Sigmoid colon (tissue), 7 donors: ENCODE measurements around the gene CTAGE4. TPM values are rescaled to one million over a fixed set of nuclear protein-coding genes. Genes with fewer than 3 reads are reported as not detected.
"Not testable (repeated sequence)": the region's sequence is repeated elsewhere in the genome, so short reads cannot be mapped to it uniquely, and the experiment has no call there.

Source experiments
- DNase-seq: peaks from one replicate; pipeline ENCODE4 v3.0.0-alpha.2; 2019
- H3K27ac ChIP-seq, 4 donors: fragments of 200-600 bp; sonication (generic); one replicate each; pipeline ENCODE4 v1.5.1; 2016 to 2019; ENCODE audit warnings: mild to moderate bottlenecking in 1 of 4
- H3K27me3 ChIP-seq, 3 donors: fragments of 200-600 bp; sonication (generic); one replicate each; pipeline ENCODE4 v1.5.1; 2019; ENCODE audit warnings: mild to moderate bottlenecking in 1 of 3
- H3K36me3 ChIP-seq, 4 donors: fragments of 200-600 bp; sonication (generic); one replicate each; pipeline ENCODE4 v1.5.1; 2016 to 2019
- H3K4me1 ChIP-seq, 4 donors: fragments of 200-600 bp; sonication (generic); one replicate each; pipeline ENCODE4 v1.5.1; 2017 to 2019
- H3K4me3 ChIP-seq, 4 donors: fragments of 200-600 bp; sonication (generic); one replicate each; pipeline ENCODE4 v1.5.1; 2017 to 2019; ENCODE audit warnings: mild to moderate bottlenecking in 2 of 4, moderate library complexity in 1 of 4
- H3K9me3 ChIP-seq, 4 donors: fragments of 200-600 bp in 3 of 4; sonication (generic) in 3 of 4; one replicate each; pipeline versions ENCODE4 v1.5.1 to v1.6.1; 2013 to 2019
- WGBS, 2 donors: extraction: QIAGEN DNeasy Blood & Tissue Kit; methylation state at CpG; one replicate each; pipeline ENCODE4 v1.1.7; 2013; 5-methylcytosine and 5-hydroxymethylcytosine counted together
- intact Hi-C: fragments of 100-400 bp; cut with DNase I; formaldehyde crosslinking; loops from one replicate; pipeline ENCODE4 v1.15.1; 2023
- polyA plus RNA-seq, 3 donors: library from polyadenylated mRNA; stranded (reverse); fragments of 200-250 nt; gene quantifications; one replicate each; pipeline ENCODE4 v1.2.3, GENCODE V29; 2013
- total RNA-seq, 4 donors: library from RNA; depleted of rRNA; stranded (reverse); fragments of >200 nt; gene quantifications; one replicate each; pipeline ENCODE4 v1.1.0, GENCODE V29; 2016
- TF ChIP-seq, protein P1 (sequence below), 4 experiments: fragments of 450-650 bp in 3 of 4; fragments of 200-600 bp in 1 of 4; IDR thresholded peaks; one replicate each; pipeline ENCODE4 v1.5.1; 2016 to 2019; ENCODE audit warnings: antibody characterized with exemption in 4 of 4, mild to moderate bottlenecking in 3 of 4, moderate library complexity in 2 of 4
- donor health status: healthy with polysubstance abuse.
- donor health status: Bipolar disorder and iron deficiency.
- donor health status: healthy.

CTAGE4 gene
- total and polyA plus RNA-seq, 7 donors: 0.49 to 3.0 (median 1.7) TPM

DNA sequence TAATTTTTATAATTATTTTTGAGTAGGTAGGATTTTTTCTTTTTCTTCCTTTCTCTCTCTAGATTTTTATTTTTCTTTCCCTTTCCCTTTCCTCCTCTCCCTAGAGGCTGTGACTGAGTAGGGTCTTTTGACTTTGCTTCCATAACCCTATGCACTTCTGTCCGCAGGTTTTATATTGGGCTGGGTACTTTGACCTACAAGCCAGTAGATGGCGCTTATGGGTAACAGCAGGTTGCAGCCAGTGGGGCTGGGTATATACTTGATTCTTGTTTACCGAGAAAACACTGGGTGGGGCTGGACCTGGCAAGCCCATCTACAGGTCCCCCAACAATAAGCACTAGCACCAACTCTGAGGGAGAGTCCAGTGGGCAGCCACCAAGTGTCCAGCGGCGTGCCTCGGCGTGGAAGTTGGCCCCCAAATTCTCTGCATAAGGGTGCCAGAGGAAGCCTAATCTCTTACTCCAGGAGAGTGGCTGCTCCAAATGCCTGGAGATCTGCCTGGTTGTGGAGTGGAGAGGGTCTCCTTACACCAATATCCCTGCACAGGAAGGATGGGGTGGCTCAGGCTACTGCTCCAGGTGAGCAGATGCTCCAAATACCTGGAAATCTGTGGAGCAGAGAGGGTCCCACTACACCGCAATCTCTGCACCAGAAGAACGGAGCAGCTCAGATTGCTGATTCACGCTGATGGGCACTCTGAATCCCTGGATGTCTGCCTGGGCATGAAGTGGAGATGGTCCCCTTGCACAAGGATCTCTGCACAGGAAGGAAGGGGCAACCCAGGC is 4.7 kb upstream of the CTAGE4 start:
- DNase-seq, H3K27me3 ChIP-seq, H3K4me1 ChIP-seq, H3K36me3 ChIP-seq, intact Hi-C loops, H3K4me3 ChIP-seq, H3K27ac ChIP-seq, H3K9me3 ChIP-seq: not testable (repeated sequence)
- WGBS, 2 donors: 55 to 58% methylated on average over 10 of the region's 10 CpGs
- TF ChIP-seq, protein P1, sequence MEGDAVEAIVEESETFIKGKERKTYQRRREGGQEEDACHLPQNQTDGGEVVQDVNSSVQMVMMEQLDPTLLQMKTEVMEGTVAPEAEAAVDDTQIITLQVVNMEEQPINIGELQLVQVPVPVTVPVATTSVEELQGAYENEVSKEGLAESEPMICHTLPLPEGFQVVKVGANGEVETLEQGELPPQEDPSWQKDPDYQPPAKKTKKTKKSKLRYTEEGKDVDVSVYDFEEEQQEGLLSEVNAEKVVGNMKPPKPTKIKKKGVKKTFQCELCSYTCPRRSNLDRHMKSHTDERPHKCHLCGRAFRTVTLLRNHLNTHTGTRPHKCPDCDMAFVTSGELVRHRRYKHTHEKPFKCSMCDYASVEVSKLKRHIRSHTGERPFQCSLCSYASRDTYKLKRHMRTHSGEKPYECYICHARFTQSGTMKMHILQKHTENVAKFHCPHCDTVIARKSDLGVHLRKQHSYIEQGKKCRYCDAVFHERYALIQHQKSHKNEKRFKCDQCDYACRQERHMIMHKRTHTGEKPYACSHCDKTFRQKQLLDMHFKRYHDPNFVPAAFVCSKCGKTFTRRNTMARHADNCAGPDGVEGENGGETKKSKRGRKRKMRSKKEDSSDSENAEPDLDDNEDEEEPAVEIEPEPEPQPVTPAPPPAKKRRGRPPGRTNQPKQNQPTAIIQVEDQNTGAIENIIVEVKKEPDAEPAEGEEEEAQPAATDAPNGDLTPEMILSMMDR (IDR thresholded peaks at IDR 0.05): peak in 3 of 4 experiments; percentile 22 to 36 (median 24)

DNA sequence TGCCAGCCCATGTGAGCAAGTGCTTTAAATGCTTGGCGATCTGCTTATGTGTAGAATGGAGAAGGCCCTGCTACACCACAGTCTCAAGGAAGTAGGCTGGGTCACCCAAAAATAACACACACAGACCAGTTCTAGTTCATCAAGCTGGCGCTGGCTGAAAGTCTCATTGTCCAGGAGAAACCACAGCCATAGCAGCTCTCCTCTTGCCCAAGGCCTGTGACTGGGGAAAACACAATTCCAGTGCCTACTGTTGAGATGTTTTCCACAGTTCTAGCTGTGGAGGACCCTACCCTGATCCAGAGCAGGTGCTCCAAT is 4.1 kb upstream of the CTAGE4 start:
- H3K4me1 ChIP-seq, H3K27me3 ChIP-seq, DNase-seq, H3K27ac ChIP-seq, H3K4me3 ChIP-seq, H3K9me3 ChIP-seq, intact Hi-C loops, H3K36me3 ChIP-seq: not testable (repeated sequence)
- 56 to 88% methylated on average over 1 of the region's 2 CpGs for WGBS, 2 donors

DNA sequence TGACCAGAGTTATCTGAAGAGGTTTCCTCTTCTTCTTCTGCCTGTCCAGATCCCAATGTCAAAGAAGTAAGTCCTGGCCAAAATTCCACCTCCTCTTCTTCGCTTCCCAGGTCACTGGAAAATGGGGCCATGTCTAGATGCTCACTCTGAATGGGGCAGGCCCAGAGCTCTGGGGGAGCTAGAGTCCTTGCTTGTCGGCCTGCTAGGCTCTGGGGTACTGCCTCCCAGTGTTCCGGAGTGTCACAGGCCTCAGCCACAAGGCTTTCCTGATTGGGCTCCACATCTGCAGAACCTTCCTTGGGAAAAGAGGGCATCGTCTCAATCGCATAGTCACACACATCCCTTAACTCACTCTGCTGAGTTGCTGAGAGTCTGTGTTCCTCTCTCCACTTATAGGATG is 4.6 kb downstream of the CTAGE4 start:
- H3K27me3 ChIP-seq, DNase-seq, H3K9me3 ChIP-seq, H3K27ac ChIP-seq, intact Hi-C loops, H3K4me1 ChIP-seq, H3K36me3 ChIP-seq, H3K4me3 ChIP-seq: not testable (repeated sequence)
- no CpG with 5 or more reads among the region's 5 CpGs for WGBS, 2 donors

DNA sequence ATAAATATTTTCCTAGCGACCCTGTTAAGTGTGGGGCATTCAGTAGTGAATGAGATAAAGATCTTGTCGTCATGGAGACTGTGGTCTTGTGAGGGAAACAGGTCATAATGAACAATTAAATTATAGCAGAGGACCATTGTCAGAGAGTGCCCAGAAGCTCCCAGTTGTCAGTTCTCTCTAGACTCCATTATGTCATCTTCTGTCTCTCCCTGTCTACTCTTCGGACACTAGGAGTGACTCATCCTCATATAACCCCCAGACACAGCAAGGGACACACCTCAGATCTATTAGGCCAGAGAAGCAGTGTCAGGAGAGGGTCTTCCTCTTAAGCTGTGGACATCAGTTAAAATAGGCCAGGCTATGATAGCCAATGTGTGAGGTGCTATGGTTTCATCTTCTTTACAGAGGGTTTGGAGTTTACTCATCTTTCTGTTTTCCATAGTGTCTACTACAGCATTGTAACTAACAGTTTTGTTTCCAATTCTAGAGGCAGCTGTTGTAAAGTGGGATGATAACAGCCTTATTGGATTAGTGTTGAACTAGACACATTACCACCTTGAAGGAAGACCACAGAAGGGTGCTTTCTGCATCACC is 5.4 kb downstream of the CTAGE4 start:
- intact Hi-C loops, DNase-seq, H3K27ac ChIP-seq, H3K9me3 ChIP-seq, H3K36me3 ChIP-seq, H3K27me3 ChIP-seq, H3K4me1 ChIP-seq, H3K4me3 ChIP-seq: not testable (repeated sequence)
- no CpG with 5 or more reads among the region's 3 CpGs for WGBS, 2 donors

DNA sequence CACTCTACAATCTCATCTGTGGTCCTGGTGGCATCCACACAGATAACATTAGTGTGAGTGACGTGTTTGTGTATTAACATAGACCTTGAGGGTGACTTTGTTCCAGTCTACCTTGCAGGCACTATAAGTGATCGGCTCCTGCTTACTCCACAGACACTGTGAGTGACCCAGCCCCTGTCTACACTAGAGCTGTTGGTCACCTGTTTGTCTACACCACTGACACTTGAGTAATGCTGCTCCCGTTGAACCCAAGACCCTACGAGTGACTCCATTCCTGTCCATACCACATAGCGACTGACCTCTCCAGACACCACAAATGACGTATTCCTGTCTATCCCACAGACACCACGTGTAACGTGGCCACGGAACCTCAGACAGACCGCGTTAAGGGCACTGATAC is 10.5 kb downstream of the CTAGE4 start:
- H3K27me3 ChIP-seq, intact Hi-C loops: not testable (repeated sequence)

DNA sequence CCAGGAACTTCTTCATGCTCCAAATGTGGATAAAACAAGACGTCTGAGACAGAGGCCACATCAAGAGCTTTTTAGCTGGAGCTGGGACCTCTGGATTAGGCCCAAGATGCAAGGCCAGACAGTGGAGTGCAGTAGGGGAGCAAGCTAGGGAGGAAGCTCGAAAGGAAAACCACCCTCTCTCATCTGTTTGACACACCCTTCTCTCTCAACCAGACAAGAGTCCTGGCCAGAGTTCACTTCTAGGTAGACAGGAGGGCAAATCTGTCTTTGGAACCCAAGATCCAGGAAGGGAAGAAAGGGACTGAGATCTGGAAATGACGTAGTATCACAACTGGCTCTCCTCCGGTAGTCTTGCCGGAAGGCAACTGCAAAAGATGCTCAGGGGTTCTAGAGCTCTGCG is 11.2 kb downstream of the CTAGE4 start:
- H3K4me3 ChIP-seq, H3K27me3 ChIP-seq, H3K9me3 ChIP-seq, intact Hi-C loops, H3K27ac ChIP-seq, H3K4me1 ChIP-seq, DNase-seq, H3K36me3 ChIP-seq: not testable (repeated sequence)
- no CpG with 5 or more reads among the region's 6 CpGs for WGBS, 2 donors

More for the DNA sequence above, 10.5 kb downstream of the CTAGE4 start:
- not testable (repeated sequence) for H3K4me3 ChIP-seq, H3K27ac ChIP-seq, DNase-seq, H3K4me1 ChIP-seq, H3K9me3 ChIP-seq, H3K36me3 ChIP-seq
- WGBS, 2 donors: no CpG with 5 or more reads among the region's 11 CpGs

DNA sequence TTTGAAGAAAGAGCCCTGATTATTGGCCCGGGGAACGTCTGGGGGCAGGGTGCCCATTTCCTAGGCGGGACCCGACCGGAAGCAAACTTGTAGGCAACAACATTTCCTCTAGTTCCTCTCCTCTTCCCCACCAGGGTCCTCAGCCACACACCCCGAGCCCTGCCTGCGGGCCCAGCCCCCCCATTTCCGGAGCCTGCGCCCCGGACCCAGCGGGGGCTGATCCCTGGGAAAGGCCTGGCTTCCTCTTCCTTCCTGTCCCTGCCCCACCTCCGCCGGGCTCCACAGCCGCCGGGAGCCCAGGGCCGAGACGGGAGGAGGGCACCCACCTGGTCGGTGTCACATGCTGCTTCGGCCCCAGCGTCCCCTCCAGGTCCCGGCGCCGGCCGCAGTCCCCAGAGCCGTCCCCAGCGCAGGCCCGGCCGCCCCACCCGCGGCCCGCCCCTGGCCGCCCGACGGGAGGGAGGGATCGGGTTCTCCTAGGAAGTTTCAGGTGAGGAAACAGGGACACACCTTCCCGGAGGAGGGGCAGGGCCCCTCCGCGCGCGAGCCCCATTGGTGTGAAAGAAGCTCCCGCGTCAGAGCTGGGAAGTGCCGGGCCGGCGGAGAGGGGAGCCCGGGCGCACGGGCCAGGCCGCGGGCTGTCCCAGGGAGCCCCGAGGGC is 12.1 kb downstream of the CTAGE4 start, which contains the start of gene ARHGEF35:
TSS of gene ARHGEF35 (minus strand) at position 622 of the 661 bp plus-strand sequence. CDS start 7,450 bp downstream, outside the sequence.
- H3K4me3 ChIP-seq: peak within 1 kb of the TSS in 1 of 4 donors; percentile 30
- H3K27ac ChIP-seq, H3K36me3 ChIP-seq, intact Hi-C loops, H3K4me1 ChIP-seq, H3K9me3 ChIP-seq, DNase-seq, H3K27me3 ChIP-seq: not testable (repeated sequence)
- WGBS, 2 donors: 0% methylated on average over 11 to 15 of the region's 51 CpGs

DNA sequence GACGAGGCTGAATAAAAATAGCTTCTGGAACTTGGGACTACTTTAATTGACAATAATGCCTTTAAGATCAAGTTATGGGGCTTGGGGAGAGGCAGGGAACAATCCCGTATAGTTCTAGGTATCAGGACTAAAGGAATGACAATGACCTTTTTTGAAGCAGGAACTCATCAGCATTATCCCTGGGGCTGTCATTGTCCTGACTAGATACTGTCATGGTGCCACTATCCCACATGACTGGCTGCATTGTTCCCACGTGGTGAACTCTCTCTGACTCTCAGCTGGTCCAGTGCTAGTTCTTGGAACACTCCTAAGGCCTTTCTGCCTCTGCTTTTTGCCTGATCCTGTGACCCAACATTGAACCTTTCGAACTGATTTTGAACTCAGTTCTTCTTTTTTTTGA is 15.7 kb downstream of the CTAGE4 start:
- H3K4me1 ChIP-seq, DNase-seq, H3K27me3 ChIP-seq, intact Hi-C loops, H3K27ac ChIP-seq, H3K9me3 ChIP-seq, H3K4me3 ChIP-seq, H3K36me3 ChIP-seq: not testable (repeated sequence)
- WGBS, 2 donors: 73 to 91% methylated on average over 3 of the region's 4 CpGs

DNA sequence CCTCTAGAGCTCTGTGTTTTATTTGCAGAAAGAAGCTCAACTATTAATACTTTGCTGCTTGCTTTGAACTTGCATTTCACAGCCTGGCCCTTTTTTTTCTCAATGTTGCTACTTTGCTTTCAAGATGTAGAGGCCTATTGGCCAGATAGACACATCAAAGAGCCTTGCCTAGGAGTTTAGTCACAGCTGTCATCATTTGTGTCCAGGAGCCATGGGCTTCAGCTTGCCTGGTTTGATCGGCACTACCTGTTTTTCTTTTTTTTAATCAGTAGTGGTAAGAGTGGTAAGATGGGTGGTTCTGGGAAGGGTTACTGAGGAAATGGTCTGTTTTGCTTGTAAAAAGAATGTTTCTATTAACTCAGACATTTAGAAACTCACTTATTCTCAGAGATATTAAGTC is 18.7 kb downstream of the CTAGE4 start:
- DNase-seq, H3K4me1 ChIP-seq, H3K27me3 ChIP-seq, H3K9me3 ChIP-seq, H3K4me3 ChIP-seq, intact Hi-C loops, H3K27ac ChIP-seq, H3K36me3 ChIP-seq: not testable (repeated sequence)
- no CpG with 5 or more reads among the region's 1 CpG for WGBS, 2 donors

DNA sequence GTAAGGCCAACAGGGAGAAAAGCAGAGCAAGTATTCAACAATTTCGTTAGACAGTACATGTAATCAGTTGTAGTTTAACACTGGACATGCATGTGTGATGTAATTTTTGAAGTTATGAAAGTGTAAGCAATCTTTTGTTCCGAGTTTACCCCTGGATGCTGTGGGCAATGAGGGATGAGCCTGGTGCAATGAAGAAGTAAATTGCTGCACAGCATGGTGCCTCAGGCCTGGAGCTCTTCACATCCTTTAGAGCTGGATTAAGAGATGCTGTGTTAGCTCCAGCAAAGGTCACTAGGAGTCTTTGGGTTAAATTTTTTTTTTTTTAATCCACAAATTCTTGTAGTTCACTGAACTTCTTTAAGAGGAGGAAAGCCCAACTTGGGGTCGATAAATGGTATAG is 19.8 kb downstream of the CTAGE4 start:
- H3K27me3 ChIP-seq, H3K4me3 ChIP-seq, DNase-seq, H3K27ac ChIP-seq, H3K9me3 ChIP-seq, intact Hi-C loops, H3K36me3 ChIP-seq, H3K4me1 ChIP-seq: not testable (repeated sequence)
- WGBS, 2 donors: no CpG with 5 or more reads among the region's 3 CpGs

DNA sequence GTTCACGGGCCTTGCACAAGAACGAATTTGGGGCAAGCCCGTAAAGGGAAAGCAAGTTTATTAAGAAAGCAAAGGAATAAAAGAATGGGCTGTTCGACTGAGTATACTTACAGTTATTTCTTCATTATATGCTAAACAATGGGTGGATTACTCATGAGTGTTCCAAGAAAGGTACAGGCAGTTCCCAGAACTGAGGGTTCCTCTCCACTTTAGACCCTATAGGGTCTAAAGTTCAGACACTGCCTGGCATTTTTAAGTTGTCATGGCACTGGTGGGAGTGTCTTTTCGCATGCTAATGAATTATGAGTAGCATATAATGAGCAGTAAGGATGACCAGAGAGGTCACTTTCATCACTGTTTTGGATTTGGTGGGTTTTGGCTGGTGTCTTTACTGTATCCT is 22.0 kb downstream of the CTAGE4 start:
- WGBS, 2 donors: no CpG with 5 or more reads among the region's 5 CpGs
- H3K4me3 ChIP-seq, intact Hi-C loops, H3K27me3 ChIP-seq, H3K27ac ChIP-seq, DNase-seq, H3K4me1 ChIP-seq, H3K9me3 ChIP-seq, H3K36me3 ChIP-seq: not testable (repeated sequence)

DNA sequence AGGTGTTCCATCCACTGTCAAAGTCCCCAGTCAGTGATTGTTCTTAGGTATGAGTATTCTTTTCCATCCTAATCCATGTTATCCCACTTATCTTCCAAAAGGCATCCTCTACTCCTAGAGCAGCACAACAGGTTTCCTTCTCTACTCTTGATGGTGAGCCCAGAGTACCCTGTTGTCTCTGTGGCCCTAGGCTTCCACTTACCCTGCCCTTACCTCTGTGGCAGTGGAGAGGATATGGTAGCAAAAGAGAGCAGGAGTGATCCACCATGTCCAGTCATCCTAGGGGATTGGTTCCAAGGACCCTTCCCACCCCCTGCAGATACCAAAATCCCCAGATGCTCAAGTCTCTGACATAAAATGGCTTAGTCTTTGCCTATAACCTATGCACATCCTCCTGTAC is 33.9 kb downstream of the CTAGE4 start:
- H3K4me3 ChIP-seq, H3K27me3 ChIP-seq, H3K36me3 ChIP-seq, H3K4me1 ChIP-seq, H3K9me3 ChIP-seq, H3K27ac ChIP-seq, intact Hi-C loops, DNase-seq: not testable (repeated sequence)
